ENCODE results near the gene DNER.
"Not testable (repeated sequence)": the region's sequence is repeated elsewhere in the genome, so short reads cannot be mapped to it uniquely, and the experiment has no call there.

The DNER gene

DNA sequence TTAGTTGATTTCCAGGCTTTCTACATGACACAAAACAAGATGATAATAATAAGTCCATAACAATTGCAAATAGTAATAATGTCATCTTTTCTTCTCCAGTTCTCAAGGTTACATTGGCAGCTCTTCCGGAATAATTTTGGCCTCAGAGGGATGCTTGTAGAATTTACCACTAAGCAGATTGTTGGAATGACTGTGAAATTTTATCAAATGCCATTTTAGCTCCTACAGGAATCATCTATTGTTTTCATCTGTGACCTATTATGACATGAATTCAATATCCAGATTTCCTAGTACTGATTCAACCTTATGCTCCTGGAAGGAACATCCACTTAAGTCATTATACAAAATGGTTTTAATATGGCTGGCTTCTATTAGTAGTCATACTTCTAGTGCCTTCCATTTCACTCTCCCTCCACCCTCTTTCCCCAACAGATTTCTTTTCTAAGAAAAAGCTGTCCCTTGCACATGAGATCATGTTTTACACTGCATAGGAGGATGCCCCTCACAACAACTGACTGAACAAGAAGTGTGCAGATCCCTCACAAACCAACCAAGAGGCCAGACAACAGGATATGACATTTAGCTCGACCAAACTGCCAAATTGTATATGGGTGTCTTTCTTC is 200.0 kb downstream of the DNER start:
- H3K4me3 ChIP-seq (ENCODE audit: control insufficient read depth in 1 of 7, extremely low read depth in 1 of 7, insufficient read depth in 4 of 7, low read depth in 2 of 7, low read length in 6 of 7), result no peak overlapping the region
- no peak for DNase-seq
- WGBS (ENCODE audit: insufficient coverage), result 80% methylated on average over 1 of the region's 2 CpGs
- POLR2A ChIA-PET, result no interaction called here
- H3K27ac ChIP-seq (ENCODE audit: insufficient read depth in 1 of 2, low read depth in 1 of 2, low read length in 2 of 2, poor library complexity in 1 of 2, severe bottlenecking in 2 of 2), result no peak overlapping the region
- H3K4me1 ChIP-seq (ENCODE audit: control extremely low read depth in 1 of 4, control insufficient read depth in 4 of 4, insufficient read depth in 4 of 4, low read length in 3 of 4), result no peaks in the 10 kb centered on the region
- no peaks in the 10 kb centered on the region for H3K27me3 ChIP-seq (replicated peaks in 2 of 5; ENCODE audit: control insufficient read depth in 4 of 5, insufficient read depth in 5 of 5, low read length in 4 of 5)
- no peaks in the 10 kb centered on the region for H3K9me3 ChIP-seq (ENCODE audit: control extremely low read depth in 1 of 5, control insufficient read depth in 4 of 5, insufficient read depth in 2 of 5, low read depth in 1 of 5, low read length in 4 of 5)
- no peaks in the 10 kb centered on the region for H3K36me3 ChIP-seq (ENCODE audit: control insufficient read depth in 4 of 4, insufficient read depth in 4 of 4, low read length in 3 of 4)
- CTCF ChIA-PET, result no interaction called here

DNA sequence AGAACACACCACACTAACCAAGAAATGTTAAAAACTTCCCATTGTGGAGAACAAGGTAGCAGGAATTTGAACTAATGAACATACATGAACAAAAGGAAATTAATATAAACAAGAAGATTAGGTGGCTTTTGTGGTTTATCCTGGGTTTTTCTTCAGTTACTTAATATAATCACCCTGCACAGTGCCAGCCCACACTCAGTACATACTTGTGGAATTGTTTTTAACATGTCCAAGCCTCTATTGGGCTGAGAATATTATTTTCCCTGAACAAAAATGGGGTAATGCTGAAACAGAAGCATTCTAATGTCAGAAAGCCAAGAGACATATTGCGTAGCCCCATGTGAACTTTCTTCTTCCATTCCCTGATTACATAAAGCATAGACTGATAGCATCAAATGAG is 202.8 kb downstream of the DNER start:
- no peak for DNase-seq
- Histone ChIP-seq H3K4me1 (ENCODE audit: control extremely low read depth in 1 of 4, control insufficient read depth in 4 of 4, insufficient read depth in 4 of 4, low read length in 3 of 4) (no peaks in the 10 kb centered on the region), H3K27me3 (replicated peaks in 2 of 5; ENCODE audit: control insufficient read depth in 4 of 5, insufficient read depth in 5 of 5, low read length in 4 of 5) (peaks cover 0 to 2% (median 0%) of the 10 kb centered on the region in 5 experiments), H3K36me3 (ENCODE audit: control insufficient read depth in 4 of 4, insufficient read depth in 4 of 4, low read length in 3 of 4) (no peaks in the 10 kb centered on the region), H3K27ac (ENCODE audit: insufficient read depth in 1 of 2, low read depth in 1 of 2, low read length in 2 of 2, poor library complexity in 1 of 2, severe bottlenecking in 2 of 2) (no peak overlapping the region), H3K9me3 (ENCODE audit: control extremely low read depth in 1 of 5, control insufficient read depth in 4 of 5, insufficient read depth in 2 of 5, low read depth in 1 of 5, low read length in 4 of 5) (no peaks in the 10 kb centered on the region), H3K4me3 (ENCODE audit: control insufficient read depth in 1 of 7, extremely low read depth in 1 of 7, insufficient read depth in 4 of 7, low read depth in 2 of 7, low read length in 6 of 7) (no peak overlapping the region)
- ChIA-PET POLR2A (no interaction called here), CTCF (no interaction called here)
- 100% methylated on average over 1 of the region's 1 CpG for WGBS (ENCODE audit: insufficient coverage)

DNA sequence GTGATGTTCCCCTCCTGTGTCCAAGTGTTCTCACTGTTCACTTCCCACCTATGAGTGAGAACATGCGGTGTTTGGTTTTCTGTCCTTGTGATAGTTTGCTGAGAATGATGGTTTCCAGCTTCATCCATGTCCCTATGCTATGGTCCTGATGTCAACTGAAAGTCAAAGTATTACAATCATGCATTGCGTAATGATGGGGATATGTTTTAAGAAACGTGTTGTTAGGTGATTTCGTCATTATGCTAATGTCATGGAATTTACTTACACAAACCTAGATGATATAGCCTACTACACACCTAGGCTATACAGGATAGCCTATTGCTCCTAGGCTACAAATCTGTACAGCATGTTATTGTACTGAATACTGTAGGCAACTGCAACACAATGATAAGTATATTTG is 207.7 kb downstream of the DNER start:
- WGBS (ENCODE audit: insufficient coverage), result no CpG with 5 or more reads among the region's 4 CpGs
- H3K4me1 ChIP-seq (ENCODE audit: control extremely low read depth in 1 of 4, control insufficient read depth in 4 of 4, insufficient read depth in 4 of 4, low read length in 3 of 4); H3K36me3 ChIP-seq (ENCODE audit: control insufficient read depth in 4 of 4, insufficient read depth in 4 of 4, low read length in 3 of 4); H3K27me3 ChIP-seq (replicated peaks in 2 of 5; ENCODE audit: control insufficient read depth in 4 of 5, insufficient read depth in 5 of 5, low read length in 4 of 5); CTCF ChIA-PET; POLR2A ChIA-PET; H3K4me3 ChIP-seq (ENCODE audit: control insufficient read depth in 1 of 7, extremely low read depth in 1 of 7, insufficient read depth in 4 of 7, low read depth in 2 of 7, low read length in 6 of 7); DNase-seq; H3K27ac ChIP-seq (ENCODE audit: insufficient read depth in 1 of 2, low read depth in 1 of 2, low read length in 2 of 2, poor library complexity in 1 of 2, severe bottlenecking in 2 of 2); H3K9me3 ChIP-seq (ENCODE audit: control extremely low read depth in 1 of 5, control insufficient read depth in 4 of 5, insufficient read depth in 2 of 5, low read depth in 1 of 5, low read length in 4 of 5): not testable (repeated sequence)

DNA sequence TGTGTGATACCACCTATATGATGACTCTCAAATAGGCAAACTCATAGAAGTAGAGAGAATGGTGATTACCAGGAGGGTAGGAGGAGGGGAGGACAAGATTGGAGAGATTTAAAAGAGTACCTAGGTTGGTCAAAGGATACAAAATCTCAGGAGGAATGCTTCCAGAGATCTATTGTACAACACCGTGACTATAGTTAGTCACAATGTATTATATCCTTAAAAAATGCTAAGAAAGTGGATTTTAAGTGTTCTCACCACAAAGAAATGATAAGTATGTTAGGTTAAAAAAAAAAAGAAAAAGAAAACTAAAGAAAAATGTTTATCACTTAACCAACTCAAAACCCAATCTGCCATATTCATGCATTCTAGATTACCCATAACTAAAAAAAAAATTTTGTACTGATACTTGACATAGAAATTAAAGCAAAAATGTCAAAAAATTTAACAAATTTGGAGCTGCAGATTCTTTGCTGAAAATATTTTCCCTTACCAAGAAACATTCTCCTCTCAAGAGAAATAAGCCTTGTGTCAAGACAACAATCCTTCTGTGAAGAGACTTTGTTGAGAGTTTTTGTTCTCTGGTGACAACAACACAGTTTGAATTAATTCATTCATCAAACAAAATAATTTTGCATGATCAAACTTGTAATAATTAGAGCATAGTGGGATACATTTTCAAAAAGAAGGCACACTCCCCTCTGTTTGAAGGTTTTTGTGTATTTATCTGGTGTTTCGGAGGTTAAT is 213.1 kb downstream of the DNER start:
- ChIA-PET POLR2A (no interaction called here), CTCF (no interaction called here)

DNA sequence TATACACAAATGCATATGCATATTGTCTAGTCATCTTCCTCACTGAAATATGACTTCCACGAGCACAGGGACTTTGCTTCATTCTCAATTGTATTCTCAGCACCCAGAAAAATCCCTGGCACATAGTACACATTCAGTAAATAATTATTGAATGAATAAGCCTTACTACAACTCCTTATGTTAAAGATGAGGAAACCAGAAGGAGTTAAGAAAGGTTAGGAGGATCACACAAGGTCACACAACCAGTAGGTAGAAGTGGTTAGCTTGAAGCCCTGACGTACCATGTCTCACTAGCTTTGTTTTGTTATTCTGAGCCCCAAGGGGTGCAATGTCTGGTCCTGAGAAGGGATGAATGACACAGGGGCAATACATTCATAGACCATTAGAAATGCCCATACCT is 222.3 kb downstream of the DNER start:
- CTCF ChIA-PET, result no interaction called here
- Histone ChIP-seq H3K4me1 (ENCODE audit: control extremely low read depth in 1 of 4, control insufficient read depth in 4 of 4, insufficient read depth in 4 of 4, low read length in 3 of 4) (no peaks in the 10 kb centered on the region), H3K27me3 (replicated peaks in 2 of 5; ENCODE audit: control insufficient read depth in 4 of 5, insufficient read depth in 5 of 5, low read length in 4 of 5) (no peaks in the 10 kb centered on the region), H3K9me3 (ENCODE audit: control extremely low read depth in 1 of 5, control insufficient read depth in 4 of 5, insufficient read depth in 2 of 5, low read depth in 1 of 5, low read length in 4 of 5) (peaks cover 0 to 9% (median 0%) of the 10 kb centered on the region in 5 experiments), H3K27ac (ENCODE audit: insufficient read depth in 1 of 2, low read depth in 1 of 2, low read length in 2 of 2, poor library complexity in 1 of 2, severe bottlenecking in 2 of 2) (no peak overlapping the region), H3K4me3 (ENCODE audit: control insufficient read depth in 1 of 7, extremely low read depth in 1 of 7, insufficient read depth in 4 of 7, low read depth in 2 of 7, low read length in 6 of 7) (no peak overlapping the region), H3K36me3 (ENCODE audit: control insufficient read depth in 4 of 4, insufficient read depth in 4 of 4, low read length in 3 of 4) (no peaks in the 10 kb centered on the region)
- WGBS (ENCODE audit: insufficient coverage), result no CpG with 5 or more reads among the region's 2 CpGs
- POLR2A ChIA-PET, result no interaction called here
- DNase-seq, result no peak

More for the DNA sequence above, 213.1 kb downstream of the DNER start:
- Histone ChIP-seq H3K4me3 (ENCODE audit: control insufficient read depth in 1 of 7, extremely low read depth in 1 of 7, insufficient read depth in 4 of 7, low read depth in 2 of 7, low read length in 6 of 7) (no peak overlapping the region), H3K27me3 (replicated peaks in 2 of 5; ENCODE audit: control insufficient read depth in 4 of 5, insufficient read depth in 5 of 5, low read length in 4 of 5) (no peaks in the 10 kb centered on the region), H3K27ac (ENCODE audit: insufficient read depth in 1 of 2, low read depth in 1 of 2, low read length in 2 of 2, poor library complexity in 1 of 2, severe bottlenecking in 2 of 2) (no peak overlapping the region), H3K4me1 (ENCODE audit: control extremely low read depth in 1 of 4, control insufficient read depth in 4 of 4, insufficient read depth in 4 of 4, low read length in 3 of 4) (no peaks in the 10 kb centered on the region), H3K36me3 (ENCODE audit: control insufficient read depth in 4 of 4, insufficient read depth in 4 of 4, low read length in 3 of 4) (no peaks in the 10 kb centered on the region), H3K9me3 (ENCODE audit: control extremely low read depth in 1 of 5, control insufficient read depth in 4 of 5, insufficient read depth in 2 of 5, low read depth in 1 of 5, low read length in 4 of 5) (peaks cover 0 to 5% (median 2%) of the 10 kb centered on the region in 5 experiments)
- DNase-seq, result no peak
- WGBS (ENCODE audit: insufficient coverage), result no CpG with 5 or more reads among the region's 2 CpGs

DNA sequence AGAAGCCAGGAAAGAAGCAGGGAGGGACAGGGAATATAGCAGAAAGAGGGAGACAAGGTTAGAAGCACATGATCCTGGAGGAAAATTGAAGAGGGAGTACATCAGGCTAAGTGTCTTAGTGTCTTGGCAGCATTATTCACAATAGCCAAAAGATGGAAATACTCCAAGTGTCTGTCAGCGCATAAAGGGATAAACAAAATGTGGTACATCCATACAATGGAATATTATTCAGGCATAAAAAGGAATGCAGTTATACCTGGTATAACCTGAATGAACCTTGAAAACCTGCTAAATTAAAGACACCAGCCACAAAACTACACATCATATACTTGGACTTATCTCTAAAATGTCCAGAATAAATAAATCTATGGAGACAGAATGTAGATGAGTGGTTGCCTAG is 224.2 kb downstream of the DNER start:
- H3K27me3 ChIP-seq (replicated peaks in 2 of 5; ENCODE audit: control insufficient read depth in 4 of 5, insufficient read depth in 5 of 5, low read length in 4 of 5), result no peaks in the 10 kb centered on the region
- no peaks in the 10 kb centered on the region for H3K36me3 ChIP-seq (ENCODE audit: control insufficient read depth in 4 of 4, insufficient read depth in 4 of 4, low read length in 3 of 4)
- no CpG with 5 or more reads among the region's 1 CpG for WGBS (ENCODE audit: insufficient coverage)
- ChIA-PET POLR2A (no interaction called here), CTCF (interaction anchor here (1.1 kb wide), 1 partner anchor 9 kb away, joined by 3 read pairs; no protein-coding TSS in a partner anchor)
- H3K4me1 ChIP-seq (ENCODE audit: control extremely low read depth in 1 of 4, control insufficient read depth in 4 of 4, insufficient read depth in 4 of 4, low read length in 3 of 4), result no peaks in the 10 kb centered on the region
- DNase-seq, result no peak
- no peak overlapping the region for H3K27ac ChIP-seq (ENCODE audit: insufficient read depth in 1 of 2, low read depth in 1 of 2, low read length in 2 of 2, poor library complexity in 1 of 2, severe bottlenecking in 2 of 2)
- H3K9me3 ChIP-seq (ENCODE audit: control extremely low read depth in 1 of 5, control insufficient read depth in 4 of 5, insufficient read depth in 2 of 5, low read depth in 1 of 5, low read length in 4 of 5), result peaks cover 0 to 9% (median 0%) of the 10 kb centered on the region in 5 experiments
- H3K4me3 ChIP-seq (ENCODE audit: control insufficient read depth in 1 of 7, extremely low read depth in 1 of 7, insufficient read depth in 4 of 7, low read depth in 2 of 7, low read length in 6 of 7), result no peak overlapping the region

DNA sequence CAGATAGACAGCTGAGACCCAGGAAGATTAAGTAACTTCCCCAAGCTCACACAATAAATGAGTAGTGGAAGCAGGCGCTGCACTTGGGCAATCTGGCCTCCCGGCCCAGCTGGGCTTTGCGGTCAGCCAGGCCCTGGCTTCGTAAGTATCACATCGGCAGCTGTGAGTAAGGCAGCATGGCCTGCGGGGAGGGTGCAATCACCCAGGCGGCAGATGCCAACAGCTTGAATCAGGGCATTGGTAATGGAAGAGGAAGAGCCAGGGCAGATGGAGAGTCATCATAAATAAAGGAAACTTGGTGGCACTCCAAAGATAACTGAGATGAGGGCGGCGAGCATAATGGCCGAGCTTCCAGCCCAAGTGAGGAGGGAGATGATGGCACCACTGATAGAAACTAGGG is 225.3 kb downstream of the DNER start:
- no peaks in the 10 kb centered on the region for H3K4me1 ChIP-seq (ENCODE audit: control extremely low read depth in 1 of 4, control insufficient read depth in 4 of 4, insufficient read depth in 4 of 4, low read length in 3 of 4)
- no peak overlapping the region for H3K4me3 ChIP-seq (ENCODE audit: control insufficient read depth in 1 of 7, extremely low read depth in 1 of 7, insufficient read depth in 4 of 7, low read depth in 2 of 7, low read length in 6 of 7)
- ChIA-PET POLR2A (no interaction called here), CTCF (no interaction called here)
- 93% methylated on average over 10 of the region's 10 CpGs for WGBS (ENCODE audit: insufficient coverage)
- peaks cover 0 to 9% (median 0%) of the 10 kb centered on the region in 5 experiments for H3K9me3 ChIP-seq (ENCODE audit: control extremely low read depth in 1 of 5, control insufficient read depth in 4 of 5, insufficient read depth in 2 of 5, low read depth in 1 of 5, low read length in 4 of 5)
- DNase-seq, result no peak
- no peak overlapping the region for H3K27ac ChIP-seq (ENCODE audit: insufficient read depth in 1 of 2, low read depth in 1 of 2, low read length in 2 of 2, poor library complexity in 1 of 2, severe bottlenecking in 2 of 2)
- H3K27me3 ChIP-seq (replicated peaks in 2 of 5; ENCODE audit: control insufficient read depth in 4 of 5, insufficient read depth in 5 of 5, low read length in 4 of 5), result no peaks in the 10 kb centered on the region
- no peaks in the 10 kb centered on the region for H3K36me3 ChIP-seq (ENCODE audit: control insufficient read depth in 4 of 4, insufficient read depth in 4 of 4, low read length in 3 of 4)

Measured in common myeloid progenitor, CD34-positive (primary cell).